Prostate gland (tissue), 2 donors: ENCODE measurements around the gene CD8B2.

Experiments
- CTCF ChIP-seq, 4 experiments: fragments of 200-600 bp in 2 of 4; fragments of 450-650 bp in 2 of 4; sonication (generic) in 2 of 4; IDR thresholded peaks; 1 replicate in 3 of 4; 2 replicates in 1 of 4; pipeline ENCODE4 v1.5.1; 2016 to 2019; ENCODE audit warnings: antibody characterized with exemption in 4 of 4, mild to moderate bottlenecking in 2 of 4, moderate library complexity in 2 of 4
- POLR2A ChIP-seq: fragments of 450-650 bp; IDR thresholded peaks from one replicate; pipeline ENCODE4 v1.6.1; 2016; ENCODE audit warnings: antibody characterized with exemption, mild to moderate bottlenecking

- TF ChIP-seq CTCF (IDR thresholded peaks at IDR 0.05) (no peak), POLR2A (no peak)
Observed at GRCh38 chr2:106546391-106546990, 59.3 kb downstream of the CD8B2 start.
